ENCODE results near the gene AMELX. TPM values are rescaled to one million over a fixed set of nuclear protein-coding genes. Genes with fewer than 3 reads are reported as not detected.

The AMELX gene
- total and polyA plus RNA-seq, 2 of the 13 experiments (the other 11 are each of a cell fraction or from before 2014, with no cell fraction given): not detected

GRCh38 chrX:11259437-11259836 is 33.8 kb upstream of the AMELX start (continued):
- TF ChIP-seq USF2 (IDR thresholded peaks at IDR 0.05; ENCODE audit: low read depth, low read length): no peak
- TF ChIP-seq USF2 (CRISPR knock-in tag; IDR thresholded peaks at IDR 0.05; ENCODE audit: borderline replicate concordance): no peak
- TF ChIP-seq MLXIP (CRISPR knock-in tag; IDR thresholded peaks at IDR 0.05; ENCODE audit: borderline replicate concordance): no peak
- TF ChIP-seq NR1H2 (CRISPR knock-in tag; IDR thresholded peaks at IDR 0.05; ENCODE audit: borderline replicate concordance, low read depth): no peak
- no peak for TF ChIP-seq BRF2 (CRISPR knock-in tag; IDR thresholded peaks at IDR 0.05)
- no peak for TF ChIP-seq CENPT (CRISPR knock-in tag; IDR thresholded peaks at IDR 0.05; ENCODE audit: low read depth)
- no peak for TF ChIP-seq KLF6 (CRISPR knock-in tag; IDR thresholded peaks at IDR 0.05)
- TF ChIP-seq ZNF484 (CRISPR knock-in tag; IDR thresholded peaks at IDR 0.05; ENCODE audit: borderline replicate concordance, low read depth): no peak
- TF ChIP-seq ZNF550 (CRISPR knock-in tag; IDR thresholded peaks at IDR 0.05; ENCODE audit: borderline replicate concordance): no peak
- TF ChIP-seq ZNF710 (CRISPR knock-in tag; IDR thresholded peaks at IDR 0.05; ENCODE audit: borderline replicate concordance): no peak
- no peak for TF ChIP-seq HMG20B (CRISPR knock-in tag; conservative IDR thresholded peaks at IDR 0.05)
- TF ChIP-seq ZNF136 (CRISPR knock-in tag; IDR thresholded peaks at IDR 0.05; ENCODE audit: low read depth): no peak
- no peak for TF ChIP-seq ZNF354B (CRISPR knock-in tag; IDR thresholded peaks at IDR 0.05)
- TF ChIP-seq SALL2 (CRISPR knock-in tag; IDR thresholded peaks at IDR 0.05): no peak
